ENCODE measurements around the gene ARMH3. TPM values are rescaled to one million over a fixed set of nuclear protein-coding genes. Genes with fewer than 3 reads are reported as not detected.

ARMH3 gene
- total and polyA plus RNA-seq, 4 donors = 14.7 to 23.7 (median 20.6) TPM

DNA sequence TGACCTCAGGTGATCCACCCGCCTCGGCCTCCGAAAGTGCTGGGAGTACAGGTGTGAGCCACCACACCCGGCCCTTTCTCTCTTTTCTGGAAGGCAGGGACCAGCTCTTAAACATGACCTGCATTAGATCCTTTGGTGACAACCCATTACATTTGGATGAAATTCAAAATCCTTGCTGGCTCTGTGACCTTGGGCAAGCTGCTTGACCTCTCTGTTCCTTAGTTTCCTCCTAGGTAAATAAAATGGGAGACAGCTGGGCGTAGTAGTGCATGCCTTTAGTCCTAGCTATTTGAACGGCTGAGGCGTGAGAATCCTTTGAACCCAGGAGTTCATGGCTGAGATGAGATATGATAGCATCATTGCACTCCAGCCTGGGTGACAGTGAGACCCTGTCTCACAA is 40.5 kb upstream of the ARMH3 start:
- H3K4me1 ChIP-seq (ENCODE audit: control insufficient read depth in 5 of 5, insufficient read depth in 5 of 5, low read length in 5 of 5) = no peaks in the 10 kb centered on the region
- no peaks in the 10 kb centered on the region for H3K27me3 ChIP-seq (ENCODE audit: control insufficient read depth in 3 of 3, insufficient read depth in 3 of 3, low read length in 2 of 3)
- no peaks in the 10 kb centered on the region for H3K9me3 ChIP-seq (ENCODE audit: control insufficient read depth in 4 of 4, insufficient read depth in 3 of 4, low read length in 3 of 4)
- H3K36me3 ChIP-seq (ENCODE audit: control insufficient read depth in 4 of 4, insufficient read depth in 4 of 4, low read length in 4 of 4) = peaks cover 0 to 6% (median 1%) of the 10 kb centered on the region in 4 donors
- WGBS, 2 donors = 96 to 98% methylated on average over 7 of the region's 7 CpGs
- TF ChIP-seq, protein P1, sequence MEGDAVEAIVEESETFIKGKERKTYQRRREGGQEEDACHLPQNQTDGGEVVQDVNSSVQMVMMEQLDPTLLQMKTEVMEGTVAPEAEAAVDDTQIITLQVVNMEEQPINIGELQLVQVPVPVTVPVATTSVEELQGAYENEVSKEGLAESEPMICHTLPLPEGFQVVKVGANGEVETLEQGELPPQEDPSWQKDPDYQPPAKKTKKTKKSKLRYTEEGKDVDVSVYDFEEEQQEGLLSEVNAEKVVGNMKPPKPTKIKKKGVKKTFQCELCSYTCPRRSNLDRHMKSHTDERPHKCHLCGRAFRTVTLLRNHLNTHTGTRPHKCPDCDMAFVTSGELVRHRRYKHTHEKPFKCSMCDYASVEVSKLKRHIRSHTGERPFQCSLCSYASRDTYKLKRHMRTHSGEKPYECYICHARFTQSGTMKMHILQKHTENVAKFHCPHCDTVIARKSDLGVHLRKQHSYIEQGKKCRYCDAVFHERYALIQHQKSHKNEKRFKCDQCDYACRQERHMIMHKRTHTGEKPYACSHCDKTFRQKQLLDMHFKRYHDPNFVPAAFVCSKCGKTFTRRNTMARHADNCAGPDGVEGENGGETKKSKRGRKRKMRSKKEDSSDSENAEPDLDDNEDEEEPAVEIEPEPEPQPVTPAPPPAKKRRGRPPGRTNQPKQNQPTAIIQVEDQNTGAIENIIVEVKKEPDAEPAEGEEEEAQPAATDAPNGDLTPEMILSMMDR (IDR thresholded peaks at IDR 0.05; ENCODE audit: control extremely low read depth, extremely low read depth) = no peak
- no peak for DNase-seq
- H3K9ac ChIP-seq (ENCODE audit: insufficient read depth in 1 of 2, low read length in 2 of 2) = no peak overlapping the region
- no peak for ATAC-seq (ENCODE audit: insufficient read depth, low FRiP score)
- no peak overlapping the region for H3K27ac ChIP-seq (ENCODE audit: low read depth in 1 of 2, low read length in 1 of 2)
- H3K4me3 ChIP-seq = no peak overlapping the region

DNA sequence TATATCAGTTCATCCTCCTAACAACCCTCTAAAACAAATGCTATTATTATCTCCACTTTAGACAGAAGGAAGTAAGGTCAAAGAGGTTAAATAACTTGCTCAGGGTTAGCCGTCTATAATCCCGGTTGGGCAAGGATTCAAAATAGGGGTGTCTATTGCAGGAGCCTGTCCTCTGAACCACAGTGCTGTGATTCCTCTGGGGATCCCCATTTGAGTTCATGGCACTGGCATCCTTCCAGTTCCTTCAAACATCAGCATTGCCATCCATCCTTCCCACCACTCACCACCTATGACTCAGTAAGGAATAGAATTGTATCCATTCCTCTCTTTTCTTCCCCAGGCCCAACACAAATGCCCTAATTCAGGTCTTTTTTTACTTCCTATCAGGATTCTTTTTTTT is 34.8 kb upstream of the ARMH3 start:
- no peak overlapping the region for H3K4me3 ChIP-seq
- no peak overlapping the region for H3K27ac ChIP-seq (ENCODE audit: low read depth in 1 of 2, low read length in 1 of 2)
- no peaks in the 10 kb centered on the region for H3K36me3 ChIP-seq (ENCODE audit: control insufficient read depth in 4 of 4, insufficient read depth in 4 of 4, low read length in 4 of 4)
- ATAC-seq (ENCODE audit: insufficient read depth, low FRiP score) = no peak
- TF ChIP-seq, protein P1 (IDR thresholded peaks at IDR 0.05; ENCODE audit: control extremely low read depth, extremely low read depth) = no peak
- DNase-seq = no peak
- H3K27me3 ChIP-seq (ENCODE audit: control insufficient read depth in 3 of 3, insufficient read depth in 3 of 3, low read length in 2 of 3) = no peaks in the 10 kb centered on the region
- H3K9ac ChIP-seq (ENCODE audit: insufficient read depth in 1 of 2, low read length in 2 of 2) = no peak overlapping the region
- no peaks in the 10 kb centered on the region for H3K4me1 ChIP-seq (ENCODE audit: control insufficient read depth in 5 of 5, insufficient read depth in 5 of 5, low read length in 5 of 5)
- no peaks in the 10 kb centered on the region for H3K9me3 ChIP-seq (ENCODE audit: control insufficient read depth in 4 of 4, insufficient read depth in 3 of 4, low read length in 3 of 4)
- 72% methylated on average over 2 of the region's 2 CpGs for WGBS, 2 donors

DNA sequence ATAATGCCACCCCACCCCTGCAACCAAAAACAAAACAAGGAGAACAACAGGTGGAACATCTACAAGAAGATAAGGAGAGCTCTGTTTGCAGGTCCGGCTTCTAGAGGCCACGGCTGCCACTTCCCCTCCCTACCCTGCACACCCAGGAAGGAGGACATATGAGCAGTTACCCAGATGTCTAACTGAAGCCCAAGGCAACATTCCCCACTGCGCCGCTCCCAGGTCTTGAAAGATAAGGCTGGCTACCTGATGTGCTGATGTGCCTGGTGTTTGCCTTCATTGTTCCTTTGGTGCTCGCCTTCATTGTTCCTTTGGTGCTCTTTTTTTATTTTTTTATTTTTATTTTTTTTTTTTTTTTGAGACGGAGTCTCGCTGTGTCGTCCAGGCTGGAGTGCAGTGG is 30.2 kb upstream of the ARMH3 start:
- TF ChIP-seq, protein P1 (IDR thresholded peaks at IDR 0.05; ENCODE audit: control extremely low read depth, extremely low read depth) = no peak
- no peaks in the 10 kb centered on the region for H3K4me1 ChIP-seq (ENCODE audit: control insufficient read depth in 5 of 5, insufficient read depth in 5 of 5, low read length in 5 of 5)
- ATAC-seq (ENCODE audit: insufficient read depth, low FRiP score) (no peak), DNase-seq (no peak)
- no peaks in the 10 kb centered on the region for H3K27me3 ChIP-seq (ENCODE audit: control insufficient read depth in 3 of 3, insufficient read depth in 3 of 3, low read length in 2 of 3)
- H3K9ac ChIP-seq (ENCODE audit: insufficient read depth in 1 of 2, low read length in 2 of 2) = no peak overlapping the region
- WGBS, 2 donors = 83 to 93% methylated on average over 8 of the region's 8 CpGs
- H3K4me3 ChIP-seq = no peak overlapping the region
- peaks cover 0 to 3% (median 0%) of the 10 kb centered on the region in 4 donors for H3K36me3 ChIP-seq (ENCODE audit: control insufficient read depth in 4 of 4, insufficient read depth in 4 of 4, low read length in 4 of 4)
- no peak overlapping the region for H3K27ac ChIP-seq (ENCODE audit: low read depth in 1 of 2, low read length in 1 of 2)
- H3K9me3 ChIP-seq (ENCODE audit: control insufficient read depth in 4 of 4, insufficient read depth in 3 of 4, low read length in 3 of 4) = no peaks in the 10 kb centered on the region

DNA sequence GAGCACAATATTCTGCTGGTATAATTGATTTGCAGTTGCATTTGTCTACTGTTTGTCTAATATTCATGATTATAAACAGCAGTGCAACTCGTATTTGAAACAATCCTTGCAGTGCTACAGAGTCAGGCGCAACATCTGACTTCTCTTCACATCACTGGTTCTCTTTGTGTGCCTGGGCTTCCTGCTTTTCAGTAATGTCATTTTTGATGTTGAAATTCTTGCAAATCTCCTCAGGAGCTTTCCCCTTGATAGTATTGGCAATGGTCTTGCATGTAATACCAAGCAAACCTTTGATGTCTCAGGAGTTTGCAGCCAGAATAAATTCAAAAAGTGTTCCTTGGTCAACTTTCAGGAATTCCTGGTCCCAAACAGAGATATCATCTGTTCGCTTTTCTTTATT is 29.4 kb upstream of the ARMH3 start:
- H3K9ac ChIP-seq (ENCODE audit: insufficient read depth in 1 of 2, low read length in 2 of 2) = no peak overlapping the region

More for the DNA sequence above, 29.4 kb upstream of the ARMH3 start:
- Histone ChIP-seq H3K4me3 (no peak overlapping the region), H3K36me3 (ENCODE audit: control insufficient read depth in 4 of 4, insufficient read depth in 4 of 4, low read length in 4 of 4) (peaks cover 0 to 3% (median 1%) of the 10 kb centered on the region in 4 donors), H3K4me1 (ENCODE audit: control insufficient read depth in 5 of 5, insufficient read depth in 5 of 5, low read length in 5 of 5) (no peaks in the 10 kb centered on the region), H3K27me3 (ENCODE audit: control insufficient read depth in 3 of 3, insufficient read depth in 3 of 3, low read length in 2 of 3) (no peaks in the 10 kb centered on the region), H3K9me3 (ENCODE audit: control insufficient read depth in 4 of 4, insufficient read depth in 3 of 4, low read length in 3 of 4) (no peaks in the 10 kb centered on the region), H3K27ac (ENCODE audit: low read depth in 1 of 2, low read length in 1 of 2) (no peak overlapping the region)
- no peak for ATAC-seq (ENCODE audit: insufficient read depth, low FRiP score)
- DNase-seq = no peak
- 62 to 84% methylated on average over 3 of the region's 3 CpGs for WGBS, 2 donors
- TF ChIP-seq, protein P1 (IDR thresholded peaks at IDR 0.05; ENCODE audit: control extremely low read depth, extremely low read depth) = no peak

Data from lung (tissue), 12 donors.